AG10803 (cell line): Measurements from ENCODE around the gene UGP2.

Source experiments
- DNase-seq: peaks from one replicate; pipeline ENCODE4 v3.0.0; 2010; ENCODE audit warnings: low read depth
- H3K4me3 ChIP-seq: 2 replicates; pipeline ENCODE4 v1.5.1; 2011; ENCODE audit warnings: mild to moderate bottlenecking, low read length, control low read depth
- TF ChIP-seq, protein P1 (sequence below): conservative IDR thresholded peaks from 2 replicates; pipeline ENCODE4 v1.5.1; 2011; ENCODE audit warnings: mild to moderate bottlenecking, low read length, control low read depth, inconsistent platforms

UGP2 gene

DNA sequence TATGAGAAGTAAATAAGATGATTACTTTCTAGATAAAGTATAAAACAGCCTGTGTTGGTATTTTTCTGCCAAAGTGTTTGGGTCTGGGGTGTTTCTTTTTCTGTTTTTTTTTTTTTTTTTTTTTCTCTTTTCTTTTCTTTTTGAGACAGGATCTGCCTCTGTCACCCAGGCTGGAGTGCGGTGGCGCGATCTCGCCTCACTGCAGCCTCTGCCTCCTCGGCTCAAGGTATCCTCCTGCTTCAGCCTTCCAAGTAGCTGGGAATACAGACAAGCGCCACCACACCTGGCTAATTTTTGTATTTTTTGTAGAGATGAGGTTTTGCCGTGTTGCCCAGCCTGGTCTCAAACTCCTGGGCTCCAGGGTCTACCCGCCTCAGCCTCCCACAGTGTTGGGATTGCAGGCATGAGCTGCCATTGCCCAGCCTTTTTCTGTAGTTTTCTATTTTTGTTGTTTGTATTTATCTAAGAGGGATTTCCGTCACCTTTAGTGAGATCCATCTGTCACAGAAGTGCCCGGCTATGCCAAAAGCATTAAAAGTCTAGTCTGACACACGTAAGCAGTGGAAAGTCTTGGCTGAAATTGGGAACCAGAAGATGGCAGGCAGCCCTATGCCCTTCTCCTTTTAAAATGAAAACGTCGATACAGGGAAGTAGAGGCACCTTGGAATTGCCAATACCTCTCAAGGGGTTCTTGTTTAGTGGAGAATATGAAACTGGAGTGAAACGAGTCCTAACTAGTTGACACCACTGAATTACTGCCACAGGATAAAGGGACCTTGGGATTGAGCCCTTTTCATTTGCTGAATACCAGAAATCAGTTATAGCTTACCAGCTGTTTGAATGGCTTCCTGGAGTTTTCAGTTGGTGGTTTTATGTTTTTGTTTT is 14.0 kb downstream of the UGP2 start:
- H3K4me3 ChIP-seq, result no peak overlapping the region
- DNase-seq, result no peak

DNA sequence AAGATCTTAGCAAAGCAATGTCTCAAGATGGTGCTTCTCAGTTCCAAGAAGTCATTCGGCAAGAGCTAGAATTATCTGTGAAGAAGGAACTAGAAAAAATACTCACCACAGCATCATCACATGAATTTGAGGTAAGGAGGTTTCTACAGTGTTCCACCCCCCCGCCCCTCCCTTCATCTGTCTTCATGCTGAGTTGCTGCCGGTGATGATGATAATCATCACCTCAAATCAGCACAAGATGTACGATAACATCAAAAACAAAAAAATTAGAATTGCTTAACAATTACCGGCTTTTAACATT is 14.6 kb downstream of the UGP2 start:
- H3K4me3 ChIP-seq, result no peak overlapping the region
- DNase-seq, result peak; percentile 17
- TF ChIP-seq, protein P1, sequence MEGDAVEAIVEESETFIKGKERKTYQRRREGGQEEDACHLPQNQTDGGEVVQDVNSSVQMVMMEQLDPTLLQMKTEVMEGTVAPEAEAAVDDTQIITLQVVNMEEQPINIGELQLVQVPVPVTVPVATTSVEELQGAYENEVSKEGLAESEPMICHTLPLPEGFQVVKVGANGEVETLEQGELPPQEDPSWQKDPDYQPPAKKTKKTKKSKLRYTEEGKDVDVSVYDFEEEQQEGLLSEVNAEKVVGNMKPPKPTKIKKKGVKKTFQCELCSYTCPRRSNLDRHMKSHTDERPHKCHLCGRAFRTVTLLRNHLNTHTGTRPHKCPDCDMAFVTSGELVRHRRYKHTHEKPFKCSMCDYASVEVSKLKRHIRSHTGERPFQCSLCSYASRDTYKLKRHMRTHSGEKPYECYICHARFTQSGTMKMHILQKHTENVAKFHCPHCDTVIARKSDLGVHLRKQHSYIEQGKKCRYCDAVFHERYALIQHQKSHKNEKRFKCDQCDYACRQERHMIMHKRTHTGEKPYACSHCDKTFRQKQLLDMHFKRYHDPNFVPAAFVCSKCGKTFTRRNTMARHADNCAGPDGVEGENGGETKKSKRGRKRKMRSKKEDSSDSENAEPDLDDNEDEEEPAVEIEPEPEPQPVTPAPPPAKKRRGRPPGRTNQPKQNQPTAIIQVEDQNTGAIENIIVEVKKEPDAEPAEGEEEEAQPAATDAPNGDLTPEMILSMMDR, result no peak

More for the DNA sequence above, 14.0 kb downstream of the UGP2 start:
- TF ChIP-seq, protein P1, result no peak

DNA sequence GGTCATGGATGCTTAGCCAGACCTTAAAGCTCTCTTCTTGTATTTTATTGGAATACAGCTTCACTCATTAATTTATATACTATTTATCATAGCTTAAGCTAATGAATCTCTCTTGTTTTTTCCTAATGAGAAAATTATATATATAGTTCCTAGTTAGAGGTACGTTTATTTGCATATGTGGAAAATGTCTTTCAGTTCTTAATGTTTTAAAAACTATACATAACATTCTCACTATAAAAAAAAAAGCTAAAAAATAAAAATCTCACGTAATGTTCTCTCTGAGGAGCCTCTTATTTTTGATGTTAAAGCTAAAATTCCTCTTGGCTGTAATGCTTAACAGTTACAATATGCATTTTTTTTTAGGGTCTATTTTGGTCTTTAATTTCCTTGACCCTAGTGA is 16.6 kb downstream of the UGP2 start:
- TF ChIP-seq, protein P1, result no peak
- DNase-seq, result no peak
- no peak overlapping the region for H3K4me3 ChIP-seq

DNA sequence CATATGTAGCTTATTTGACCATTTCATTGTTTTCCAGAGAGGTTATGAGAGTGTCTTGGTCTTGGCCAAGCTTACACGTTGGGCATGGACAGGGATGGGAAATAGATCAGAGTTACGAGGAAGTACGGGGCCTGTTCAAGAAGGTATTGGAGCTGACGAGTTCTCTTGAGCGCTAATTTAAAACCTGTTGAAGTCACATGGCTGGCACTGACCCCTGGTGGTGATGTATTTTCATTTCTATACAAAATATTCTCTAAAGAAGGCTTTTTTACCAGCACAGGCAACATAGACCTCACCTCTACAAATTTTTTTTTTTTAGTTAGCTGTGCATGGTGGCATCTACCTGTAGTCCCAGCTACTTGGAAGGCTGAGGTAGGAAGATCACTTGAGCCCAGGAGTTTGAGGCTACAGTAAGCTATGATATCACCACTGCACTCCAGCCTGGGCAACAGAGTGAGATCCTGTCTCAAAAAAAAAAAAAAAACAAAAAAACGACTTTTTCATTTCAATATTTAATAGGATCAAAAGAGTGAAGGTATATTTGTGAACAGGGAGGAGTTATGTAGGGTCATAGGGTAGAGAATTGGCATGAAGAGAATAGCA is 19.6 kb downstream of the UGP2 start:
- DNase-seq, result peak; percentile 74
- TF ChIP-seq, protein P1, result peak; percentile 61
- H3K4me3 ChIP-seq, result no peak overlapping the region

DNA sequence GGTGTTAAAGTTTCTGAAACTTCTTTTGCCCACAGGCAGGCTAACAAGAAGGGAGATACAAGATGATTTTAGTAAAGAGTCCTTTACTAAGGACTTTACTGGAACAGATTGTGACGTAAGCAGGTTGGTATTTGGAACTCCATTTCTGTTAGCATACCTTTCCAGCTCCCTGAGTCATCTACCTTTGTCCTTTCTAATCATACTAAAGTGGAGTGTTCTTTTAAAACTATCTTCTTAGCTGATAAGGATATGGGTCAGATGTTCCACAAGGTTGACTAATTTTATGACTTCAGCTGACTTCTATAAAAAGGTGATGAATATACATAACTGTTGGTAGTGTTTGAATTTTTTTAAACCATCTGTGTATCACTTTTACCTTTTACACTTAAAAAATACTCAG is 21.1 kb downstream of the UGP2 start:
- no peak for DNase-seq
- no peak overlapping the region for H3K4me3 ChIP-seq
- TF ChIP-seq, protein P1, result no peak

DNA sequence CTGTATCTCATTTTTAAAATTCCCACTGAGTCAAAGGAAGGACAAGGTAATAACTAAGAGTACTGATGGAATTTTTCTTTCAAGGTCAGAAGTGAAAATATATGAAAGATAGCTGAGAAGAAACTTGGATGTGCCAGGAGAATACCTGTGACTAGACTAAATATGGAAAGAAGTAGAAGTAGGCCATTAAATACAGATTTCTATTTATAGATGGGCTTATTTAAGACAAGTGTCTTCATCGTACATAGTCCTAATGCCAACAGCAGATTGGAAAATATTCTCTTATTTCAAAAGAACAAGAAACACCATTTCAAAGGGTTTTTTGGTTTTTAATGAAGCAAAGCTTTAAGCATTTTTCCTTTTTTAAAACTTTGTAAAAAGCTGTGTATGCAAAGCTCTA is 22.0 kb downstream of the UGP2 start:
- no peak for DNase-seq
- no peak overlapping the region for H3K4me3 ChIP-seq
- TF ChIP-seq, protein P1, result no peak
